ENCODE data around the gene LIN37. TPM values are rescaled to one million over a fixed set of nuclear protein-coding genes. Genes with fewer than 3 reads are reported as not detected.

Gene LIN37
- total RNA-seq, 1 experiment from 2014 or later = 10.1 TPM

DNA sequence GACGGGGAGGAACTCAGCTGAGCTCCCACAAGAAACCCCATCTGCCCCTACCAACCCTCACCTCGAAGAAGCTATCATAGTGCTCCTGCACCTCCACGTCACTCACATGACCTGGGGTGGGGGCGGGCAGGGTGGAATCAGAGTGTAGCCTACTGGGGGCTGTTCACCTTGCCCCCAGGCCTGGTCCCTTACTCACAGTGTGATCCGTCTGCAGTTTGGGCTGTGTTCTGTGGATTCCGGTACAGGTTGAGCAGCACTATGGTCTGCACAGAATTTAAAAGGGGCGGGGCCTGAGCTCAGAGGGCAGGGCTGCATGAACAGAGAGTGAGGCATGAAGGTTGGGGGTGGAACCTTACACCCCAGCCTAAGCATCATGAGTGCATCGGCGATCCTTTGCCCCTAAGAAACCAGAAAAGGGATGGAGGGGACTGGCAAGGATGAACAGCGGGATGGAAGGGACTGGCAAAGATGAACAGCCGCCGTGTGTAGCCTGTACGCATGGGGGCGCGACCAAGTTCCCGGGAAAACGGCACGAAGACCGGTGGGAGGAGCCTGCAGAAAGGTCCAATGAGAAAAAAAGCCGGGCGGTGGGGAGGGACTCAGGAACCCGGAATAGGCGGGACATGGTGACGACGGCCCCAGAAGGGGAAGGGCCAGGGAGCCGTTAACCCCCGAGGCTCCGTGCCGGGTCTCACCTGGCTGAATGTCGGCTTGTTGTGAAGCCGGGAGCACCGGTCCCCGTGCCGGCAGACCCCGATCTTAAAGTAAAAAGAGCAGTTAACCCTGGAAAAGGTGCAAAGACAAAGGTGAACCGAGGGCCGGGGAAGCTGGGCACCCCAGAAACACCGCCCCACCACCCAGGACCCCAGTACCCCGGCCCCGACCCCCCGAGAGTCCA, 3.7 kb upstream of the LIN37 start (continued):
- TF ChIP-seq TCF7L2 (IDR thresholded peaks at IDR 0.05; ENCODE audit: borderline replicate concordance, extremely low read depth, insufficient read depth, insufficient read length) (peak; percentile 36), SIN3A (IDR thresholded peaks at IDR 0.05; ENCODE audit: low read depth) (no peak), CBX3 (IDR thresholded peaks at IDR 0.05; ENCODE audit: low read depth) (no peak), ZNF274 (IDR thresholded peaks at IDR 0.05; ENCODE audit: low read depth, low read length) (no peak), ATF3 (IDR thresholded peaks at IDR 0.05) (no peak)

DNA sequence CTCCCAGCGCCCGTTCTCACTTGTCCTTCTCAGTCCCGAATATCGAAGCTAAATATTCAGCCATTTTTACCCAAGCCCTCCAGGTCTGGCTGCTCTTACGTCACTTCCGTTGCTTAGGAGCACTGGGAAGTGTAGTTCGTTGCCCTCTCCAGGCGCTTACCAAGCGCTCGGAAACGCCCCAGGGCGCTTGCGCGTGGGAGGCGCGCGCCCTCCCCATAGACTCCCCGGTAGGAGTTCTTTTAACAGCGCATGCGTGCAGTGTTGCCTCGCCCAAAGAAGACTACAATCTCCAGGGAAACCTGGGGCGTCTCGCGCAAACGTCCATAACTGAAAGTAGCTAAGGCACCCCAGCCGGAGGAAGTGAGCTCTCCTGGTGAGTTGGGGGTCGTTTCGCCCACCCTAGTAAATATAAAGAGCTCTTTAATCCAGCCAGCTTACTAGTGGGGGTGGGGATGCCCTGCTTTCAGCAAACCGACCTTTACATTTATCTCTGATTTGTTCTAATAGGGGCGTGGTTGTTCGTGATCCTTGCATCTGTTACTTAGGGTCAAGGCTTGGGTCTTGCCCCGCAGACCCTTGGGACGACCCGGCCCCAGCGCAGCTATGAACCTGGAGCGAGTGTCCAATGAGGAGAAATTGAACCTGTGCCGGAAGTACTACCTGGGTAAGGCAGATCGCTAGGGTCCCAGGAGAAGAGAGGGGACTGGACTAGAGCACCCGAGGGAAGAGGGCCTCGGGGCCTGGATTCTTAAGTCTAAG, 2.9 kb upstream of the LIN37 start, which contains the start of the genes PSENEN and U2AF1L4:
Gene PSENEN (plus strand): TSS at position 324 of the 759 bp plus-strand sequence. CDS start 280 bp downstream, at position 604.
Gene U2AF1L4 (minus strand): TSS at position 91 of the 759 bp plus-strand sequence. CDS start 27 bp downstream, at position 64.
- Histone ChIP-seq H3K36me3 (ENCODE audit: control insufficient read depth in 1 of 2, insufficient read depth in 2 of 2, low read length in 2 of 2) (no peaks in the 10 kb centered on the region; a peak in 1 of 4 replicates), H3K27ac (ENCODE audit: low read depth, low read length) (peak within 1 kb of the TSS; percentile 78), H3K9me2 (ENCODE audit: insufficient read depth) (no peaks in the 10 kb centered on the region), H3K27me3 (ENCODE audit: insufficient read depth, low read length) (no peaks in the 10 kb centered on the region), H3K9ac (ENCODE audit: low read length) (peak within 1 kb of the TSS; percentile 82), H3K79me2 (ENCODE audit: insufficient read depth, low read length) (peaks cover 19% of the 10 kb centered on the region), H4K20me1 (ENCODE audit: insufficient read depth) (no peaks in the 10 kb centered on the region), H3K4me1 (ENCODE audit: control insufficient read depth in 1 of 2, insufficient read depth in 2 of 2, low read length in 2 of 2) (peaks cover 29 to 36% of the 10 kb centered on the region in 2 experiments), H3K9me3 (ENCODE audit: control insufficient read depth in 1 of 2, insufficient read depth in 1 of 2, low read depth in 1 of 2, low read length in 2 of 2) (no peaks in the 10 kb centered on the region), H2AFZ (ENCODE audit: low read depth, low read length, poor library complexity, severe bottlenecking) (no peak within 1 kb of the TSS), H3K4me2 (ENCODE audit: low read length) (peak within 1 kb of the TSS; percentile 99), H3K4me3 (replicated peaks in 1 of 2; ENCODE audit: low read depth in 1 of 2, low read length in 2 of 2) (peak within 1 kb of the TSS; percentile 93 to 99)
- DNase-seq (ENCODE audit: low read depth, low spot score) (peak; percentile 99), ATAC-seq (peak; percentile 71)
- no peak for TF ChIP-seq JUND (IDR thresholded peaks at IDR 0.05)
- peak; percentile 85 for TF ChIP-seq YY1 (IDR thresholded peaks at IDR 0.05; ENCODE audit: extremely low read depth, insufficient replicate concordance, low read depth, low read length)
- peak; percentile 52; the same call in 1 of the 2 replicates for TF ChIP-seq SP1 (IDR thresholded peaks at IDR 0.05; ENCODE audit: low read depth)
- TF ChIP-seq SIN3A (IDR thresholded peaks at IDR 0.05; ENCODE audit: low read depth) = 0 out of 2 replicates have a peak, but pooled peaks have one; percentile 51
- TF ChIP-seq EGR1 (IDR thresholded peaks at IDR 0.05; ENCODE audit: low read depth) = peak; percentile 86
- TF ChIP-seq POLR2AphosphoS5 (IDR thresholded peaks at IDR 0.05; ENCODE audit: low read depth, low read length) = peak; percentile 78
- TF ChIP-seq EZH2 (IDR thresholded peaks at IDR 0.05) = no peak
- CTCF ChIA-PET = interaction anchor here (0.9 to 2.2 kb wide), 3 partner anchors 43 to 187 kb away, joined by 3 to 6 read pairs (median 3); no protein-coding TSS in a partner anchor
- intact Hi-C loops (cut with micrococcal nuclease) = no loop called here
- RAD21 ChIA-PET (ENCODE audit: low non-redundant PET in 1 of 2, low total read pairs in 2 of 2, uncharacterized antibody in 2 of 2, unreplicated experiment in 2 of 2) = interaction anchor here in 1 of 2 experiments (0.7 to 1.7 kb wide), 2 partner anchors 74 to 188 kb away, joined by 4 to 6 read pairs; no protein-coding TSS in a partner anchor
- TSS peak; percentile 70 for BruUV-seq (replicated peaks)
- POLR2A ChIA-PET = interaction anchor here (0.6 to 1.7 kb wide), 9 partner anchors 10 to 124 kb away, joined by 3 to 7 read pairs (median 4); partner anchors contain the start of gene COX6B1

Data from HCT116 (cell line).